NCI-H128 (cell line): ENCODE results near the gene CCDC17.
"Not testable (repeated sequence)": the region's sequence is repeated elsewhere in the genome, so short reads cannot be mapped to it uniquely, and the experiment has no call there.

Experiments
- DNase-seq: peaks from one replicate; lab custom pipeline; 2025; ENCODE audit not compliant: unreplicated experiment; lab: John Stamatoyannopoulos, UW

Gene CCDC17

DNA sequence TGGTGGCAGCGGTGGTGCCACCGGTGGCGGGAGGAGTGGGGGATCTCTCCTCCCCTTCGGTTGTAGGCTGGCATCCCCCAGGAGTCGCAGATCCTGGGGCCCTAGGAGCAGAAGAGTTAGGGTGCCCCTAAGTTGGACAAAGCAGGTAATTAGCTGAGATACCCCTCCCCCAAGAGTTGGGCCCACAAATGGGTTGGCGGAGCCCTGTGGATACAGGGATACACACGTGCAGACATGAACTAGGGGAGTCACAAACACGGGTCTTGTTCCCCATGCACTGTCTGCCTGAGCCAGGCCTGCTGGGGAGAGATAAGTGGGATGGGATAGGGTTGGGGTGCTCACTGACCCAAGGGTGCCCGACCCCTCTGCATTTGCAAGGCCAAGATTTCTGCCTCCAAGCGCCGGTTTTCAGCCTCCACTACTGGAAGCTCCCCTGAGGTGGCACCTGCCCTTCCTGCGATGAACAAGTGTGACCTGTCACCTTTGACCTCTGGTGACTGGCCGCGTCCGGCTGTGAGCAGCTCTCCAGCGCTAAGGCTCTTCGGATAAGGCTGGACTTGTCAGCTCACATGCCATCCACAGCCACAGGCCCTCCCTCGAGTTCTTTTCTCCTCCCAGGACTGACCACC lies 1.8 kb downstream of the CCDC17 start:
- DNase-seq = no peak

DNA sequence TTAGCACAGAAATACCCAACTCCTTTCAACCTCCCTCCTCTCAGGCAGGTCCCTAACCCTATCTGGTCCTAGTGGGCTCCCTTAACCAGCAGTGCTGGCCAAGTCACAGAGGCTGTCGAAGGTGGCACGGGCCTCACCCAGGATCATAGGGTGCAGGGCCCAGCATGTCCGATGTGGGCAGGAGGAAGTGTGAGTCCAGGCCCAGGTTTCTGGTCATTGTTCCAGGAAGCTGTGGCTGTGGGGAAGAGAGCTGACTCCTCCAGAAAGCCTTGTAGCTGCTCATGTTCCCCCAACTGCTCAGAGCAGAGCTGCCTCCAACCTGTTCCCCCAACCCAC lies 2.4 kb downstream of the CCDC17 start:
- no peak for DNase-seq

DNA sequence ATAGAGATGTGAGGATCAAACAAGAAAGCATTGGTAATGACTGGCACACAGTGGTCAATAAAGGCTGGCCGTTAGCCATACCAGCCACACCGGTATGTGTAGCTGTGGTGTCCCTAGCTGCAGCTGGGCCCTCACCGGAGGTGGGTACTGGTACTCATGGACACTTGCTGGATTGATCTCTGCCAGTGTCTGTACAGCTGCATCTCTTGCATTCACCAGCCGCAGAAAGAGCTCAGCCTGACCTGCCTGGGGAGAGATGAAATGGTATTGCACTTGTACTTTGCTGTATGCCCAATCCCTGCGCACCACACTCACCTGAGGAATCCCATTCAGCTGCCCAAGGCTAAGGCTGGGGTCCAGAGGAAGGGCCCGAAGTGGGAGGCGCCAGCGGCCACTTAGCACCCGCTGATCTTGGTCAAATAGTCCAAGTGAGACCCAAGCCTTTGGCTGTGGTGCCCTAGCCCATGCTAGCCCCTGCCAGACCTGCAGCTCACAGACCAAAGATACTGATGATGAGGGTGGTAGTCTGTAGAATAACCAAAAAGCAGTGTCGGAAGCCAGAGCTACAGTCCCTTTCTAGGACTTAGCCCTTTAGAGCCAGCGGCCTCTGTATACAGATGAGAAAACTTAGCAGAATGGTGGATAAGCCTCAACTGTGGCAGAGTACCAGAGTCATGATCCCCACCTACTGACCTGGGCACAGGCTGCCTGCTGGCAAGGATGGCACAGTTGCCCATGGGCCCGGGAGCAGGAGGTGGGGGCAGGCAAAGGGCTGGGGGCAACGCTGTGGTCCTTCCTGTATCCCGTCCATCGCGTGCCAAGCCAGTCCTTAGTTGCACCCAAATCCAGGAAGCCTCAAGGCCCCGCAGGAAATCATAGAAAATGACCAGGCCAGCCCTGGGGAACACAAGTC lies 3.0 kb downstream of the CCDC17 start:
- no peak for DNase-seq

DNA sequence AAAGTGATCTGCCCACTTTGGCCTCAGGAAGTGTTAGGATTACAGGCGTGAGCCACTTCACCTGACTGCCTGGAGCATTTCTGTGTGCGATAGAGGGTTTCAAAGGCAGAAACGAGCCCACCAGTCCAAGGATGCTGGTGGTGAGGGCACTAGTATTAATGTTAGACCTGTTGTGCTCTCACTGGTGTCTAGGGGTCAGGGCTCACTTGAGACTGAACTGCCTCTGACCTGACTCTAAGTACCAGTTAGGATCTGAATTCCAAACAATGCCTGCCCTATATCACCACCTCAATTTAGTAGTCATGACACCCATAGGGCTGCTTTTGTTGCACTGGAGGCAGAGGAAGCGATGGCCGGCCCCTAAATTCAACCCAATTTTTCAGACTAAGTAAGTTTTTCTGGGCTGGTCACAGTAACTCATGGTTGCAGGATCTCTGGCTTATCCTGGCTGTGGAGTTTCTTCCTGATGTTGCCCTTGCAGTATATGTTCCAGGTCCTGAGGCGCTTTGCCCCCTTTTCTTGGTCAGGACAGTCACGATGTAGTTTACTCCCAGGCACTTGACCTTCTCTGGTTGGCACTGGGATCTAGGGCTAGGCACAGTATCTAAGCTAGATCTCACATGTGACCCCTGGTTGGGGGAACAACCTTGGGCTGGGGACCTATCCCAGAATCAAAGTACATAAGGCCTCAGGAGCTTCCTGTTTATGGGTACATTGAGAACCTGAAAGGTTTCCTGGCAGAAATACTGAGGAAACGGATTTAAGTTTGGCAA lies 4.5 kb downstream of the CCDC17 start:
- DNase-seq = no peak

DNA sequence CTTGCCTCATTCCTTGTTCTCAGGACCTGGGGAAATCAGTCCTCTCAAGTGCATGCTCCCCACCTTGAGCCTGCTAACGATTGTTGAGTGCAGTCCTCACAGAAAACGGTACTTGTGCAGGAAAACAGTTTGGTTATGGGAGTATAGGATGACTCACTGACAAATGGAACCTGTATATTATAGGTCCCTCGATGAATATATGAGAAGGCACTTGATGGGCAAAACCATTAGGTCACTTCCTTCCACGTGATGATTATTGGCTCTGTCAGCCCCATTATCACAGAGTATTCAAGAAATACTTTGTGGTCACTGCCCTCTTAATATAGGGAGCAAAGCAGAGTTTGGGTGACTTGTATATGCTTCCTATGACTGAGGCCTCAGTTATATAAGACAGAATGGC lies 6.2 kb downstream of the CCDC17 start:
- DNase-seq = no peak

DNA sequence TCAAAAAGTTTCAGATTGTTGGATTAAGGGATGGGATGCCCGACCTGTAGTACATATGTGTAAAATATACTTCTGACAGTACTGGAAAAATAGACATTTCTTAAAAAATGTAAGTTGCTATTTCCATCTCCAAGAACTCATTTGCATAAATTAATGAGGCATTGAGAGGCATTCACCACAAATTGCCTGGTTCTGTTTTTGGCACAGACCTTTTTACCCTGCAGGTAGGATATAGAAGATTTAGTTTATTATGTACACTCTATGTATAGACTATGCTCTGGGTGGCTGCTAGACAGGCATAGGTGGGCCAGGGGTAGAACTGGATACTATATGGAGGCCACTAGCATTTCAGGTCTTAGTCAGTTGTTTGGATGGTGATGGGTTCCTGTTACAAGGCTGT lies 8.0 kb downstream of the CCDC17 start:
- DNase-seq = no peak

DNA sequence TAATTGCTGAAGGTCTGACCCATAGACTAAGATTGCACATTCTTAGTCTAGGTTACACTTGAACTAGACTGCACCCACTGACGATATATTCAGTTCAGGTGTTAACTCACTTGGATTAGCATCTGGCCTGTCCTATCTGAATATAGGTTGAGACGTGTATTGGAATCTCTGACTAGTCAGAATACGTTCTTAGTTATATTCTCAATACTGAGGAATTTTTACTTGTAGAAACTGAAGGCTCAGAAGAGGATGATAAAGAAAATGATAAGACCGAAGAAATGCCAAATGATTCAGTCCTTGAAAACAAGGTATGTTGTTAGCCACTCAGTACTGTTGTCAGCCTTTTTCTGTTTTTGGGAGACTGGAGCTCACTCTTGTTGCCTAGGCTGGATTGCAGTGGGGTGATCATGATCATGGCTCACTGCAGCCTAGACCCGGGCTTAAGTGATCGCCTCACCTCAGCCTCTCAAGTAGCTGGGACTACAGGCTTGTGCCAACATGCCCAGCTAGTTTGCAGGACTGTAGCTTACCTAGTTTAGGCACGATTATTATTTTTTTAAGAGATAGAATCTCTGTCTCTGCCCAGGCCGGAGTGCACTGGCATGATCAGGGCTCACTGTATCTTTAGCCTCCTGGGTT lies 10.8 kb downstream of the CCDC17 start:
- DNase-seq = no peak

DNA sequence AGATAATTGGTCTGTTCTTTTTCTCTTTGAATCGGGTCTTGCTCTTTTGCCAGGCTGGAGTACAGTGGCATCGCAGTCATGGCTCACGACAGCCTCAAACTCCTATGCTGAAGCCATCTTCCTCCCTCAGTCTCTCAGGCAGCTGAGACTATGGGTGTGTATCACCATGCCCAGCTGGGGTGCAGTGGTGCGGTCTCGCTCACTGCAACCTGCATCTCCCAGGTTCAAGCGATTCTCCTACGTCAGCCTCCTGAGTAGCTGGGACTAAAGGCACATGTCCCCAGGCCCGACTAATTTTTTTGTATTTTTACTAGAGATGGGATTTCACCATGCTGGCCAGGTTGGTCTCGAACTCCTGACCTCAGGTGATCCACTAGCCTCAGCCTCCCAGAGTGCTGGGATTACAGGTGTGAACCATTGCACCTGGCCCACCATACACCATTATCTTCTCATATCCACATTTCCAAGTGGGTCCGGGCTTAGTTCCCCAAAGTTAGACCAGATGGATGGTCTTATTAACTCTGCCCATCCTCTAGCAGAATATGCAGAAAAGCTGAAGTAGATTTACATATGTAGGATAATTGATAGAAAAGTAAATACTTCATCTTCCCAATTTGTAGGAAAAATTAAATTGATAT lies 13.1 kb downstream of the CCDC17 start:
- no peak for DNase-seq

DNA sequence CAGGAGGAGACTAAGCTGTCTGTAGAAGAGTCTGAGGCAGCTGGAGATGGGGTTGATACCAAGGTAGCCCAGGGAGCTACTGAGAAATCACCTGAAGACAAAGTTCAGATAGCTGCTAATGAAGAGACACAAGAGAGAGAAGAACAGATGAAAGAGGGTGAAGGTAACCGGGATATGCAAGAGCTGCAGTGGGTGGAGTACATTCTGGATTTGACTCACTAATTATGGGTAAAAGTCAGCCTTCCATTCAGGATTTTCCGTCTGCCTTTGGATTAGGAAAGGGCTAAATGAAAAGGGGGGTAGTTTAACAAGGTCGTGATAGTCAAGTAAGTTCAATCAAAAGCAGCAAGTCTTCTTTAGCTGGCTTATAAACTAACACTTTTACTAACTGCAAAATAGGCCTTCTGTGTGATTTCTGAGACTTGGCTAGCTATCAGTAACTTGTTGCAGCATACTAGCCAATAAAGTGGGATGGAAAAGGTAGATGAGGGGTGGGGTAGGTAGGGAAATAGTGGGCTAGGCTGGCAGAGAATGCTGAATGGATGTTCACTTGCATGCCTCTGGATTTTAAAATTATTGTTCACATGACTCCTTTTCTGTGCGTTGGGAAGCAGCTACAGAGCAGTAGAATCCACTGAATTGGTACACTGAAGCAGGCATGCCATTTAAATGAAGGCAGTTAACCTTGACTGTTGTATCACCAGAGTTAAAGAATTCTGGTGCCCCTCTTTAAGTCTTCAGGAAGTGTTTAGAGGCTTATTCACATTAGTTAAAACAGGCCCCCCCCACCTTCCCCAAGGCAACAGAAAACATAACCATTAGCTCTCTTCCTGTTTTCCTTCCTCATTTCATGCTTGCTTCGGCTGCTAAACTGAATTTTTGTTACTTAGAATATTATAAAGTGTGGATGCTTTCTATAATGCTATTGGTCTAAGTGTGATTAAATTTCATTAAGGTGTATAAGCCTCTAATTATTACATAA lies 15.4 kb downstream of the CCDC17 start:
- DNase-seq = no peak

DNA sequence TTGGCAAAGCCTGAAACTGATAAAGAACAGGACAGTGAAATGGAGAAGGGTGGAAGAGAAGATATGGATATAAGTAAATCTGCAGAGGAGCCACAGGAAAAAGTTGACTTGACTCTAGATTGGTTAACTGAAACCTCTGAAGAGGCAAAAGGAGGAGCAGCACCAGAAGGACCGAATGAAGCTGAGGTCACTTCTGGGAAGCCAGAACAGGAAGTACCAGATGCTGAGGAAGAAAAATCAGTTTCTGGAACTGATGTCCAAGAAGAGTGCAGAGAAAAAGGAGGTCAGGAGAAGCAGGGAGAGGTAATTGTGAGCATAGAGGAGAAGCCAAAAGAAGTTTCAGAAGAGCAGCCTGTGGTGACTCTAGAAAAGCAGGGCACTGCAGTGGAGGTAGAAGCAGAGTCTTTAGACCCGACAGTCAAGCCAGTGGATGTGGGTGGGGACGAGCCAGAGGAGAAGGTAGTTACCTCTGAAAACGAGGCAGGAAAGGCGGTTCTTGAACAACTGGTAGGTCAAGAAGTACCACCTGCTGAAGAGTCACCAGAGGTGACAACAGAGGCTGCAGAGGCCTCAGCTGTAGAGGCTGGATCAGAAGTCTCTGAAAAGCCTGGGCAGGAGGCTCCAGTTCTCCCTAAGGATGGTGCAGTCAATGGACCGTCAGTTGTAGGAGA lies 16.3 kb downstream of the CCDC17 start:
- DNase-seq = no peak

DNA sequence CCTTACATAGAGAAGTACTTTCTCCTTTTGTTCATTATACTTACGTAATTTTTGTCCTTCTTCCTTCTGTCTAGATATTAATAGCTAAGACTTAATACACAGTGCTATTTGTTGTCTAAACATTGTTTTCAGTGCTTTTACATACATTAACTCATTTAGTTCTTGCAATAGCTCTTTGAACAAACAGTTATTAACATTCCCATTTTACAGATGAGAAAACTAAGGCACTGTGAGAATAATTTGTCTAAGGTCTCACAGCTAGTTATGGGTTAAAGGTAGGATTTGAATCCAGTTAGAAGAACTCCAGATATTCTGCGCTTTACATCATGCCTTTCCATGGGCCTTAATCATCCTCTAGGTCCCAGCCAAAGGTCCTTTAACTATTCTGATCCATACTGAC lies 19.6 kb downstream of the CCDC17 start:
- no peak for DNase-seq

DNA sequence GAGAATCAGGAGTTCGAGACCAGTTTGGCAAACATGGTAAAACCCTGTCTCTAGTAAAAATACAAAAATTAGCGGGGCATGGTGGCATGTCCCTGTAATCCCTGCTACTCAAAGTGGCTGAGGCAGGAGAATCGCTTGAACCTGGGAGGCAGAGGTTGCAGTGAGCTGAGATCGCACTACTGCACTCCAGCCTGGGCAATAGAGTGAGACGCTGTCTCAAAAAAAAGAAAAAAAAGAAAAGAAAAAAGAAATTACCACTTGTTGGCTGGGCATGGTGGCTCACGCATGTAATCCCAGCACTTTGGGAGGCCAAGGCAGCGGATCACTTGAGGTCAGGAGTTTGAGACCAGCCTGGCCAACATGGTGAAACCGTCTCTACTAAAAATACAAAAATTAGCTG lies 27.1 kb downstream of the CCDC17 start:
- DNase-seq = not testable (repeated sequence)

DNA sequence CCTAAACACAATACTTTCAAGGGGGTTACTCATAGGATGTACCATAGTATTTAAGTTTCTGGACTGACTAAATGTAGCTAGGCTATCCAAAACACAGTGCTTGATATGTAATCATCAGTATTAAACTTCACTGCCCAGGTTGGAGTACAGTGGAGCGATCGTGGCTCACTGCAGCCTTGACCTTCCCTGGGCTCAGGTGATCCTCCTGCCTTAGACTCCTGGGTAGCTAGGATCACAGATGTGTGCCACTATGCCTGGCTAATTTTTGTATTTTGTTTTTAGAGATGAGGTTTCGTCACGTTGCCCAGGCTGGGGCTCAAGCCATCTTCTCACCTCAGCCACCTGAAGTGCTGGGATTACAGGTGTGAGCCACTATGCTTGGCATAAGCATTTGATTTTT lies 29.4 kb downstream of the CCDC17 start:
- no peak for DNase-seq

DNA sequence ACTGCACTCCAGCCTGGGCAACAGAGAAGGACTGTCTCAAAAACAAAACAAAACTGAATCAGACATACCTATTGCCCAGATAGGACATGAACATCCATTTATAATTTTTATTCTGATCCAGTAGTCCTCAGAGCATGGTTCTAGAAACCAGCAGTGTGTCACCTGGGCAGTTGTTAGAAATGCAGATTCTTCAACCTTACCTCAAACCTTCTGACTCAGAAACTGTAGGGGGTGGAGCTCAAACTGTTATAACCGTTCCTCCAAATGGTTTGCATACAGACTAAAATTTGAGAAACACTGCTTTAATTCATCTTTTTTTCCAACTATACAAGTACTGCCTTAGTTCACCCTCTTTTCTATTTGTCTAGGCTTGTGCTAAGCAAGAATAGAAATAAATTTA lies 34.0 kb downstream of the CCDC17 start:
- no peak for DNase-seq

DNA sequence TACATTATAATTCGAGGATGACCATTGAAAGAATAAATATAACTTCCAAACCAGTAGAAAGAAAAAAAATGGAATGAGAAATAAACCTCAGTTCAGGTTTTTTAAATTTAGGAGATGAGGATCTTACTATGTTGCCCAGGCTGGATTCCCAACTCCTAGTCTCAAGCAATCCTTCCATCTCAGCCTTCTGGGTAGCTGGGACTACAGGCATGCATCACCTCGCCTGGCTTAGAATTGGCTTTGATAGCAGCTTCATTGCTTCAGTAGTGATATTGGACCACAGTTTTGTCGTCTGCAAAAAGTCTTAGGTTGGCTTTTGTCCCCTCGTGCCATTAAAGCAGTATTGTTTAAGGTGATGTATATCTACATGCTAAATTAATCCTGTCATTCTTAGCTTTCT lies 37.1 kb downstream of the CCDC17 start:
- no peak for DNase-seq

DNA sequence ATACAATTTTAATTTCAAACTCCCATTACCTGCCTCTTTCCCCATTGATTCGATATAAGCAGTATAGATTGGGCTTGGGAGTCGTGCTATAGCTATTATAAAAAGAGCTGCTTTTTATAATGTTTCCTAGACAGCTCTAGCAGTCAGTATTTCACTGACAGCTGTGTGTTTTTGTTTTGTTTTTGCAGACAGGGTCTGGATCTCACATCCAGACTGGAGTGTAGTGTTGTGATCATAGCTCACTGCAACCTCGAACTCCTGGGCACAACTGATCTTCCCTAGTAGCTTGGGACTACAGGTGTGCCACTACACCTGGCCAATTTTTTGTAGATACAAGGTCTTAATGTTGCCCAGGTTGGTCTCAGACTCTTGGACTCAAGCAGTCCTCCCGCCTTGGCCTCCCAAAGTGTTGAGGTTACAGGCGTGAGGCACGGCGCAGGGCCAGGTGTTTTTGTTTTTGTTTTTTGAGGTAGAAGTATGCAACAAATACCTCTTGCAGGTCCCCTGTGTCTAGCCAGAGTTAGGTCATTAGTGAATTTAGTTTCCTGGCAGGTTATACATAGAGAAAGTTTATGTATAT lies 38.3 kb downstream of the CCDC17 start:
- no peak for DNase-seq

DNA sequence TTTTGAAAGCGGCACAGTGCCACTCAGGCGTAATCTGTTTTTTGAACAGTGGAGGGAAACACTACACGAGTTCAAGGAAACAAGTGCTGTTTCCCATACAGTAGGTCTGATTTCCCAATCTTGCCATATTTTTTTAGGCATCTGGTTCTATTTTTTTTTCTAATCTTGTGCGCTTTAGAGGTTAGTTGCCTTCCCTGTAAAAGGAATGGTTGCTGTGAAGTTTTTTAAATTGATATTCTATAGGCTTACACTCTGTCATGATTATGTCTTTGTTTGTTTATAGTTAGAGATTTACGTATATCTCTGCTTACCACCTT lies 38.8 kb downstream of the CCDC17 start:
- DNase-seq = no peak

DNA sequence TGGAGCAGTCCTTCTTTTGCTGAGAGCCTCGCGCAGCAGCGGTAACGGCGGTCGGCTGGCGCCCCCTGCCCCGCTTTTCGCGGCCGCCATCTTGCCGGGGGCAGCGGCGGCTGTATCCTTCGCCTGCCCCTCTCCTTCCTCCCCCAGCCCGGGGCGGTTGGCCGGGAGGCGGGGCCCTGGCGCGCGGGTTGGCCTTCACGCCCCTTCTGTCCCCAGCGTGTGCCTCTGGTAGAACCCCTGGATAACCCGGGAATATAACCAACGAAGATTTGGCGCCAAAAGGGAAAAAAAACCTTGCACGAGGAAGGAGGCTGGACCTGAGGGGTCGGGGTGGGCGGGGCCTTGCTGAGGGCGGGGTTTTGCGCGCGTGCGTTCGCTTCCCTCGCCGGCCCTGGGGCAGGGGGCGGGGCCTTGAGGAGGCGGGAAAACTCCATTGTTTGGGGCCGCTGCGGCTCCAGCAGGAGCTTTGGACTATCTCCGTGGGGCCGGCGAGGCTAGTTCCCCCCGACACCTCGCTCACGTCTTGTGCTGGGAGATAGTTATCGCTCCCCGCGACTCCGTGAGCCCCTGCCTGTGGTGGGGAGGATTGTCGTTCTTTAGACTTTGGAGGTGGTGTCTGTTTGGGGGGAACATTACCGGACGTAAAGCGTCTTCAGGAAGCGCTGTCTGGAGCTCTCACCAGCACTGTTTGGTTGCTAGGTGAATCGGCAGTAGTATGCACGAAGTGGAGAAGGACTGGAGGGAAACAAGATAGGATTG lies 39.3 kb downstream of the CCDC17 start:
- peak; percentile 94 for DNase-seq
